HCT116 (cell line): ENCODE results near the gene COL18A1. TPM values are rescaled to one million over a fixed set of nuclear protein-coding genes. Genes with fewer than 3 reads are reported as not detected.

Source experiments
- ATAC-seq: fragments of 200-7000 bp; cut with Tn5 transposase; 2 replicates; pipeline ENCODE4 v1.9.1; 2020; ENCODE audit warnings: mild to moderate bottlenecking, moderate library complexity
- BruUV-seq: library from RNA; stranded (reverse); fragments of 400-500 nt; replicated peaks from 2 replicates; lab custom pipeline; 2021; lab: Mats Ljungman, UMichigan
- CTCF ChIA-PET: fragments of 300-600 bp; sonication (Branson Sonifier 250); formaldehyde crosslinking; loops from one replicate; lab custom pipeline; 2021; ENCODE audit warnings: antibody characterized with exemption; lab: Charles Lee
- POLR2A ChIA-PET: fragments of 300-600, 350-600 bp; sonication (Branson Sonifier 250); formaldehyde crosslinking; loops from one replicate; lab custom pipeline; 2021; ENCODE audit warnings: antibody characterized with exemption; lab: Charles Lee
- RAD21 ChIA-PET, 2 experiments: fragments of 300-600 bp; sonication (Branson Sonifier 250); formaldehyde crosslinking; loops; one replicate each; lab custom pipeline; 2023; ENCODE audit warnings: low total read pairs in 2 of 2; ENCODE audit not compliant: uncharacterized antibody in 2 of 2, unreplicated experiment in 2 of 2, low non-redundant PET in 1 of 2; lab: Charles Lee
- DNase-seq: peaks from one replicate; pipeline ENCODE4 v3.0.0-alpha.2; 2010; ENCODE audit warnings: low read depth, low spot score
- H2AFZ ChIP-seq: fragments of 200-600 bp; shearing (Covaris generic), sonication (generic); 2 replicates; pipeline ENCODE4 v1.6.1; 2017; ENCODE audit warnings: low read depth, mixed run types, mixed read lengths, antibody characterized with exemption, low read length; ENCODE audit not compliant: poor library complexity, severe bottlenecking
- H3K27ac ChIP-seq: 2 replicates; pipeline ENCODE4 v1.5.1; 2012; ENCODE audit warnings: low read depth, low read length
- H3K27me3 ChIP-seq: fragments of 200-600 bp; sonication (generic); 2 replicates; pipeline ENCODE4 v1.6.1; 2016; ENCODE audit warnings: mixed run types, low read length, mixed read lengths; ENCODE audit not compliant: insufficient read depth
- H3K36me3 ChIP-seq, 2 experiments: fragments of 200-500 bp in 1 of 2; fragments of 200-600 bp in 1 of 2; sonication (Bioruptor generic) in 1 of 2; sonication (generic) in 1 of 2; 2 replicates each; pipeline versions ENCODE4 v1.5.1 to v1.6.1; 2014 to 2016; ENCODE audit warnings: low read length in 2 of 2, inconsistent platforms in 1 of 2, mixed read lengths in 1 of 2, mixed run types in 1 of 2; ENCODE audit not compliant: insufficient read depth in 2 of 2, control insufficient read depth in 1 of 2
- H3K4me1 ChIP-seq, 2 experiments: fragments of 200-600 bp in 1 of 2; sonication (generic) in 1 of 2; 2 replicates each; pipeline versions ENCODE4 v1.5.1 to v1.6.1; 2012 to 2017; ENCODE audit warnings: low read length in 2 of 2, inconsistent platforms in 1 of 2, mild to moderate bottlenecking in 1 of 2, mixed read lengths in 1 of 2, mixed run types in 1 of 2, moderate library complexity in 1 of 2; ENCODE audit not compliant: insufficient read depth in 2 of 2, control insufficient read depth in 1 of 2
- H3K4me2 ChIP-seq: fragments of 200-600 bp; sonication (generic); 2 replicates; pipeline ENCODE4 v1.6.1; 2017; ENCODE audit warnings: mixed run types, low read length, mixed read lengths
- H3K4me3 ChIP-seq, 2 experiments: fragments of 200-600 bp in 1 of 2; sonication (generic) in 1 of 2; replicated peaks in 1 of 2; 2 replicates each; pipeline ENCODE4 v1.5.1; 2011 to 2016; ENCODE audit warnings: low read length in 2 of 2, control low read depth in 1 of 2, low read depth in 1 of 2, mild to moderate bottlenecking in 1 of 2, mixed read lengths in 1 of 2, mixed run types in 1 of 2
- H3K79me2 ChIP-seq: fragments of 200-600 bp; sonication (generic); 2 replicates; pipeline ENCODE4 v1.6.1; 2017; ENCODE audit warnings: mild to moderate bottlenecking, mixed run types, low read length, moderate library complexity, mixed read lengths; ENCODE audit not compliant: insufficient read depth
- H3K9ac ChIP-seq: fragments of 200-600 bp; sonication (generic); 2 replicates; pipeline ENCODE4 v1.6.1; 2016; ENCODE audit warnings: low read length, mixed read lengths
- H3K9me2 ChIP-seq: fragments of 200-600 bp; sonication (generic), shearing (Covaris generic); 2 replicates; pipeline ENCODE4 v1.6.1; 2017; ENCODE audit warnings: mixed run types, mild to moderate bottlenecking, moderate library complexity; ENCODE audit not compliant: insufficient read depth
- H3K9me3 ChIP-seq, 2 experiments: fragments of 200-500 bp in 1 of 2; fragments of 200-600 bp in 1 of 2; sonication (Bioruptor generic) in 1 of 2; sonication (generic) in 1 of 2; 2 replicates each; pipeline ENCODE4 v1.6.1; 2014 to 2017; ENCODE audit warnings: low read length in 2 of 2, mixed read lengths in 2 of 2, inconsistent platforms in 1 of 2, low read depth in 1 of 2, mild to moderate bottlenecking in 1 of 2, mixed run types in 1 of 2, moderate library complexity in 1 of 2; ENCODE audit not compliant: control insufficient read depth in 1 of 2, insufficient read depth in 1 of 2
- H4K20me1 ChIP-seq: fragments of 200-600 bp; sonication (generic), shearing (Covaris generic); 2 replicates; pipeline ENCODE4 v1.6.1; 2017; ENCODE audit warnings: mixed run types, mild to moderate bottlenecking, moderate library complexity; ENCODE audit not compliant: insufficient read depth
- CEBPB ChIP-seq: IDR thresholded peaks from 2 replicates; pipeline ENCODE4 v1.6.1; 2012; ENCODE audit warnings: low read depth
- EGR1 ChIP-seq: IDR thresholded peaks from 2 replicates; pipeline ENCODE4 v1.6.1; 2012; ENCODE audit warnings: low read depth
- ELF1 ChIP-seq: IDR thresholded peaks from 2 replicates; pipeline ENCODE4 v1.6.1; 2012; ENCODE audit warnings: low read depth, borderline replicate concordance
- EZH2 ChIP-seq: fragments of 200-600 bp; sonication (generic); IDR thresholded peaks from 2 replicates; pipeline ENCODE4 v1.6.1; 2017; ENCODE audit warnings: antibody characterized with exemption, mixed run types
- EZH2phosphoT487 ChIP-seq: fragments of 200-600 bp; IDR thresholded peaks from 2 replicates; pipeline ENCODE4 v1.6.1; 2018; ENCODE audit warnings: antibody characterized with exemption, borderline replicate concordance
- JUND ChIP-seq: IDR thresholded peaks from 2 replicates; pipeline ENCODE4 v1.6.1; 2012
- POLR2A ChIP-seq: IDR thresholded peaks from 2 replicates; pipeline ENCODE4 v1.7.0; 2011; ENCODE audit warnings: borderline replicate concordance; ENCODE audit not compliant: insufficient read depth, insufficient read length; ENCODE audit errors: extremely low read depth
- POLR2AphosphoS5 ChIP-seq: IDR thresholded peaks from 2 replicates; pipeline ENCODE4 v1.6.1; 2011; ENCODE audit warnings: mild to moderate bottlenecking, low read depth, low read length, moderate library complexity
- RAD21 ChIP-seq: IDR thresholded peaks from 2 replicates; pipeline ENCODE4 v1.6.1; 2012; ENCODE audit warnings: low read depth, mild to moderate bottlenecking
- SP1 ChIP-seq: IDR thresholded peaks from 2 replicates; pipeline ENCODE4 v1.6.1; 2012; ENCODE audit warnings: low read depth
- TCF7L2 ChIP-seq: IDR thresholded peaks from 2 replicates; pipeline ENCODE4 v1.7.0; 2011; ENCODE audit warnings: borderline replicate concordance, inconsistent platforms; ENCODE audit not compliant: insufficient read depth, insufficient read length; ENCODE audit errors: extremely low read depth
- YY1 ChIP-seq: IDR thresholded peaks from 2 replicates; pipeline ENCODE4 v1.6.1; 2011; ENCODE audit warnings: low read length, low read depth, moderate library complexity, mild to moderate bottlenecking; ENCODE audit not compliant: insufficient replicate concordance; ENCODE audit errors: extremely low read depth
- intact Hi-C: fragments of 100-400 bp; cut with micrococcal nuclease; formaldehyde crosslinking; loops from 2 replicates; pipeline ENCODE4 v1.10.0; 2022
- total RNA-seq: library from RNA; stranded (reverse); gene quantifications from one replicate; pipeline ENCODE4 v1.2.1, GENCODE V29; 2021; ENCODE audit not compliant: unreplicated experiment
- TF ChIP-seq, protein P1 (sequence below), 3 experiments: fragments of 200-600 bp in 1 of 3; sonication (generic) in 1 of 3; IDR thresholded peaks in 2 of 3; conservative IDR thresholded peaks in 1 of 3; 2 replicates each; pipeline ENCODE4 v1.5.1; 2012 to 2017; ENCODE audit warnings: low read depth in 2 of 3, low read length in 2 of 3, antibody characterized with exemption in 1 of 3, borderline replicate concordance in 1 of 3, control low read depth in 1 of 3, mild to moderate bottlenecking in 1 of 3, mixed read lengths in 1 of 3, mixed run types in 1 of 3, moderate library complexity in 1 of 3; ENCODE audit not compliant: insufficient read depth in 1 of 3
- TF ChIP-seq, protein P2 (sequence below): IDR thresholded peaks from 2 replicates; pipeline ENCODE4 v1.6.1; 2012

COL18A1 gene
- total RNA-seq, 1 experiment from 2014 or later, result 59.5 TPM

DNA sequence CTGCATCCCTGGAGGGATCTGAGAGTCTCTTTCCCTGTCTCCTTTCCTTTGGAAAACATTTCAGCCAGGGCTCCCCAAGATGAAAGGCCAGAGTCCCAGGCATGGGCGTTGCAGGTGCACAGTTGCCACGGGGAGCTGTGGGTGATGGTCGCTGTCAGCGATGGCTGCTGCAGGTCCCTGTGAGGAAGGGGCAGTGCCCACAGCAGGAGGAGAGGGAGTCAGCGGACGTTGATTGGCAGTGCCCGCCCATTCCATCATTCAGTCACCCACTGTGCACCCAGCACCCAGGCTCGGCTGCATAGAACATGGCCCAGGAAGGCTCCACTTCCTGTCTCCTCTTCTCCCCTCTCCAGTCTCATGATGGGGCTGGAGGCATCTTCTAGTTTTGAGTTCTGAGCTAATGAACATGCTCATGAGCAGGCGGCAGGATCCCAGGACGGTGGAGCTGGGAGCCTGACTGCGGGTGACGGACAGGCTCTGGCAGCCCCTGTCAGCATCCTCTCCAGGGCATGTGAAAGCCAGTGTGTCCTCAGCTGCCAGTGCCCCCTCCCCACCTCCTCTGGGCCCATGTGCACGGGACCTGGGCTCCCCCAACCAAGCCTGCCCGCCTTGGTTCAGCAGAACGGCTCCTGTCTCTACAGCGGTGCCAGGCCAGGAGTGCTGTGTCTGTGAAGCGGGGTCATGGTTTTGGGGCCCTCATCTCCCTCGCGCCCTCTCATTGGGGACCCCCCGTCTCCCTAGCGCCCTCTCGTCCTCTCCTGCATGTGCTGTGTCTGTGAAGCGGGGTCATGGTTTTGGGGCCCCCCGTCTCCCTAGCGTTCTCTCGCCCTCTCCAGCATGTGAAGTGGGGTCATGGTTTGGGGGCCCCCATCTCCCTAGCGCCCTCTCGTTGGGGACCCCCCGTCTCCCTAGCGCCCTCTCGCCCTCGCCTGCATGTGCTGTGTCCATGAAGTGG, 24.5 kb downstream of the COL18A1 start:
- POLR2A ChIA-PET, result no interaction called here

GRCh38 chr21:45430521-45431501, 25.8 kb downstream of the COL18A1 start:
- BruUV-seq, result no TSS peak
- DNase-seq (no peak), ATAC-seq (peak; percentile 24; the same call in 1 of the 2 replicates)
- Histone ChIP-seq H3K9me3 (no peaks in the 10 kb centered on the region), H3K9me2 (no peaks in the 10 kb centered on the region), H3K4me1 (peaks cover 40 to 61% of the 10 kb centered on the region in 2 experiments), H3K36me3 (0 out of 4 replicates have a peak, but pooled peaks cover 0 to 5% of the 10 kb centered on the region in 2 experiments), H4K20me1 (no peaks in the 10 kb centered on the region), H3K4me3 (peak overlapping the region in 1 of 2 experiments; percentile 28; a peak in 2 of 4 replicates), H3K4me2 (peak overlapping the region; percentile 74), H3K27ac (no peak overlapping the region; the same call in 1 of the 2 replicates), H3K27me3 (no peaks in the 10 kb centered on the region), H2AFZ (no peak overlapping the region), H3K79me2 (peaks cover 28% of the 10 kb centered on the region; the same call in 1 of the 2 replicates), H3K9ac (peak overlapping the region; percentile 32; the same call in 1 of the 2 replicates)
- intact Hi-C loops, result loop anchor here (2.0 kb wide), 1 partner anchor 290 kb away; no protein-coding TSS in a partner anchor
- ChIA-PET CTCF (no interaction called here), POLR2A (no interaction called here), RAD21 (no interaction called here)
- TF ChIP-seq, protein P1, sequence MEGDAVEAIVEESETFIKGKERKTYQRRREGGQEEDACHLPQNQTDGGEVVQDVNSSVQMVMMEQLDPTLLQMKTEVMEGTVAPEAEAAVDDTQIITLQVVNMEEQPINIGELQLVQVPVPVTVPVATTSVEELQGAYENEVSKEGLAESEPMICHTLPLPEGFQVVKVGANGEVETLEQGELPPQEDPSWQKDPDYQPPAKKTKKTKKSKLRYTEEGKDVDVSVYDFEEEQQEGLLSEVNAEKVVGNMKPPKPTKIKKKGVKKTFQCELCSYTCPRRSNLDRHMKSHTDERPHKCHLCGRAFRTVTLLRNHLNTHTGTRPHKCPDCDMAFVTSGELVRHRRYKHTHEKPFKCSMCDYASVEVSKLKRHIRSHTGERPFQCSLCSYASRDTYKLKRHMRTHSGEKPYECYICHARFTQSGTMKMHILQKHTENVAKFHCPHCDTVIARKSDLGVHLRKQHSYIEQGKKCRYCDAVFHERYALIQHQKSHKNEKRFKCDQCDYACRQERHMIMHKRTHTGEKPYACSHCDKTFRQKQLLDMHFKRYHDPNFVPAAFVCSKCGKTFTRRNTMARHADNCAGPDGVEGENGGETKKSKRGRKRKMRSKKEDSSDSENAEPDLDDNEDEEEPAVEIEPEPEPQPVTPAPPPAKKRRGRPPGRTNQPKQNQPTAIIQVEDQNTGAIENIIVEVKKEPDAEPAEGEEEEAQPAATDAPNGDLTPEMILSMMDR (IDR thresholded peaks at IDR 0.05 in 2 of 3, conservative IDR thresholded peaks at IDR 0.05 in 1 of 3; ENCODE audit: borderline replicate concordance in 1 of 3, insufficient read depth in 1 of 3, low read depth in 2 of 3, low read length in 2 of 3), result no peak
- TF ChIP-seq POLR2AphosphoS5 (no peak), ELF1 (no peak), RAD21 (no peak), YY1 (no peak), POLR2A (no peak), CEBPB (no peak), EZH2 (no peak), TCF7L2 (no peak), SP1 (no peak)
- TF ChIP-seq, protein P2, sequence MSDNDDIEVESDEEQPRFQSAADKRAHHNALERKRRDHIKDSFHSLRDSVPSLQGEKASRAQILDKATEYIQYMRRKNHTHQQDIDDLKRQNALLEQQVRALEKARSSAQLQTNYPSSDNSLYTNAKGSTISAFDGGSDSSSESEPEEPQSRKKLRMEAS, result no peak

More for the DNA sequence above, 24.5 kb downstream of the COL18A1 start:
- no peak for DNase-seq
- TF ChIP-seq JUND (no peak), EGR1 (no peak), YY1 (no peak), TCF7L2 (no peak), EZH2phosphoT487 (no peak), SP1 (no peak)
- intact Hi-C loops, result loop anchor here (2.0 kb wide), 1 partner anchor 289 kb away; no protein-coding TSS in a partner anchor
- no peak overlapping the region for H2AFZ ChIP-seq
- H3K4me2 ChIP-seq, result peak overlapping the region; percentile 74
- H3K27me3 ChIP-seq, result no peaks in the 10 kb centered on the region
- H3K9me3 ChIP-seq, result no peaks in the 10 kb centered on the region
- no peaks in the 10 kb centered on the region for H3K9me2 ChIP-seq
- H4K20me1 ChIP-seq, result no peaks in the 10 kb centered on the region
- no peak overlapping the region; the same call in 1 of the 2 replicates for H3K27ac ChIP-seq
- H3K9ac ChIP-seq, result peak overlapping the region; percentile 32; the same call in 1 of the 2 replicates
- peak overlapping the region in 1 of 2 experiments; percentile 28; a peak in 1 of 4 replicates for H3K4me3 ChIP-seq
- ATAC-seq, result no peak
- 0 out of 4 replicates have a peak, but pooled peaks cover 0 to 5% of the 10 kb centered on the region in 2 experiments for H3K36me3 ChIP-seq
- no TSS peak for BruUV-seq
- CTCF ChIA-PET, result no interaction called here
- H3K4me1 ChIP-seq, result peaks cover 40 to 61% of the 10 kb centered on the region in 2 experiments
- H3K79me2 ChIP-seq, result peaks cover 28% of the 10 kb centered on the region; the same call in 1 of the 2 replicates
- RAD21 ChIA-PET, result no interaction called here
